T-helper 2 cell treated with Interferon-gamma antibody and Interleukin-4, amounts not matched to agents 5 μg/mL and 100 μg/mL, for 36 hours (primary cell): ENCODE results near the gene PXK.
A peak's percentile ranks its signal among the peaks of the same experiment; 100 is the strongest.
"Not testable (repeated sequence)": the region's sequence is repeated elsewhere in the genome, so short reads cannot be mapped to it uniquely, and the experiment has no call there.

Source experiments
- DNase-seq: peaks from one replicate; pipeline ENCODE4 v3.0.0; 2021; ENCODE audit warnings: low spot score
- H3K27ac Mint-ChIP-seq: one replicate; pipeline ENCODE4 v1.8.0; 2021; ENCODE audit warnings: mild to moderate bottlenecking, mixed read lengths
- H3K27me3 Mint-ChIP-seq: one replicate; pipeline ENCODE4 v1.8.0; 2021; ENCODE audit warnings: low read depth, mixed read lengths
- H3K36me3 Mint-ChIP-seq: one replicate; pipeline ENCODE4 v1.8.0; 2021; ENCODE audit warnings: low read depth, mixed read lengths
- H3K4me1 Mint-ChIP-seq: one replicate; pipeline ENCODE4 v1.8.0; 2021; ENCODE audit warnings: low read depth, mixed read lengths
- H3K4me3 Mint-ChIP-seq: one replicate; pipeline ENCODE4 v1.8.0; 2022; ENCODE audit warnings: mild to moderate bottlenecking, moderate library complexity, mixed read lengths
- H3K9me3 Mint-ChIP-seq: one replicate; pipeline ENCODE4 v1.8.0; 2021; ENCODE audit warnings: mixed read lengths

PXK gene

GRCh38 chr3:58434168-58434504 lies 101.4 kb downstream of the PXK start:
- no peak overlapping the region for H3K27ac Mint-ChIP-seq
- no peaks in the 10 kb centered on the region for H3K9me3 Mint-ChIP-seq
- peaks cover 14% of the 10 kb centered on the region for H3K4me1 Mint-ChIP-seq
- peaks cover 21% of the 10 kb centered on the region for H3K36me3 Mint-ChIP-seq
- H3K27me3 Mint-ChIP-seq = peaks cover 12% of the 10 kb centered on the region
- peak overlapping the region; percentile 88 for H3K4me3 Mint-ChIP-seq
- no peak for DNase-seq

- H3K27me3 Mint-ChIP-seq = peaks cover 12% of the 10 kb centered on the region
- H3K9me3 Mint-ChIP-seq = no peaks in the 10 kb centered on the region
- peak overlapping the region; percentile 88 for H3K4me3 Mint-ChIP-seq
- no peak for DNase-seq
- peaks cover 19% of the 10 kb centered on the region for H3K36me3 Mint-ChIP-seq
- H3K4me1 Mint-ChIP-seq = peaks cover 14% of the 10 kb centered on the region
- no peak overlapping the region for H3K27ac Mint-ChIP-seq
Measured at GRCh38 chr3:58434511-58434910, 101.8 kb downstream of the PXK start.

- Mint-ChIP-seq H3K9me3 (no peaks in the 10 kb centered on the region), H3K36me3 (peaks cover 15% of the 10 kb centered on the region), H3K4me1 (peaks cover 14% of the 10 kb centered on the region), H3K4me3 (no peak overlapping the region), H3K27me3 (peaks cover 12% of the 10 kb centered on the region), H3K27ac (no peak overlapping the region)
- no peak for DNase-seq
Measured at GRCh38 chr3:58434990-58435389, 102.3 kb downstream of the PXK start.

GRCh38 chr3:58437276-58437675 lies 104.6 kb downstream of the PXK start:
- not testable (repeated sequence) for H3K27ac Mint-ChIP-seq, H3K9me3 Mint-ChIP-seq, DNase-seq, H3K36me3 Mint-ChIP-seq, H3K4me3 Mint-ChIP-seq, H3K4me1 Mint-ChIP-seq
- H3K27me3 Mint-ChIP-seq = peaks cover 12% of the 10 kb centered on the region

- H3K27me3 Mint-ChIP-seq = peaks cover 11% of the 10 kb centered on the region
- H3K4me3 Mint-ChIP-seq, DNase-seq, H3K9me3 Mint-ChIP-seq, H3K36me3 Mint-ChIP-seq, H3K4me1 Mint-ChIP-seq, H3K27ac Mint-ChIP-seq: not testable (repeated sequence)
Measured at GRCh38 chr3:58440996-58441355, 108.3 kb downstream of the PXK start.

GRCh38 chr3:58441514-58442450 lies 109.1 kb downstream of the PXK start:
- Mint-ChIP-seq H3K27me3 (peaks cover 6% of the 10 kb centered on the region), H3K36me3 (no peaks in the 10 kb centered on the region), H3K4me1 (no peaks in the 10 kb centered on the region), H3K27ac (no peak overlapping the region), H3K9me3 (no peaks in the 10 kb centered on the region), H3K4me3 (no peak overlapping the region)
- no peak for DNase-seq

- H3K9me3 Mint-ChIP-seq = peaks cover 24% of the 10 kb centered on the region
- no peaks in the 10 kb centered on the region for H3K4me1 Mint-ChIP-seq
Measured at GRCh38 chr3:58452176-58452575, 119.5 kb downstream of the PXK start.

GRCh38 chr3:58459160-58459559 lies 126.5 kb downstream of the PXK start:
- peaks cover 14% of the 10 kb centered on the region for H3K9me3 Mint-ChIP-seq
- peaks cover 5% of the 10 kb centered on the region for H3K36me3 Mint-ChIP-seq
- H3K4me3 Mint-ChIP-seq = no peak overlapping the region
- no peaks in the 10 kb centered on the region for H3K27me3 Mint-ChIP-seq
- peaks cover 9% of the 10 kb centered on the region for H3K4me1 Mint-ChIP-seq
- no peak for DNase-seq
- H3K27ac Mint-ChIP-seq = no peak overlapping the region

More at GRCh38 chr3:58452176-58452575, 119.5 kb downstream of the PXK start:
- Mint-ChIP-seq H3K4me3 (no peak overlapping the region), H3K27ac (no peak overlapping the region), H3K36me3 (peaks cover 5% of the 10 kb centered on the region), H3K27me3 (peaks cover 3% of the 10 kb centered on the region)
- DNase-seq = no peak

GRCh38 chr3:58462829-58463180 lies 130.1 kb downstream of the PXK start:
- no peak overlapping the region for H3K4me3 Mint-ChIP-seq
- H3K9me3 Mint-ChIP-seq = no peaks in the 10 kb centered on the region
- H3K27ac Mint-ChIP-seq = no peak overlapping the region
- DNase-seq = no peak
- H3K36me3 Mint-ChIP-seq = no peaks in the 10 kb centered on the region
- H3K27me3 Mint-ChIP-seq = no peaks in the 10 kb centered on the region
- H3K4me1 Mint-ChIP-seq = peaks cover 9% of the 10 kb centered on the region

- H3K9me3 Mint-ChIP-seq = no peaks in the 10 kb centered on the region
- DNase-seq = peak; percentile 81
- H3K27me3 Mint-ChIP-seq = no peaks in the 10 kb centered on the region
- peak overlapping the region; percentile 50 for H3K4me3 Mint-ChIP-seq
- H3K27ac Mint-ChIP-seq = no peak overlapping the region
- no peaks in the 10 kb centered on the region for H3K36me3 Mint-ChIP-seq
- peaks cover 9% of the 10 kb centered on the region for H3K4me1 Mint-ChIP-seq
Measured at GRCh38 chr3:58463181-58463941, 130.7 kb downstream of the PXK start.

GRCh38 chr3:58463942-58464271 lies 131.2 kb downstream of the PXK start:
- Mint-ChIP-seq H3K27ac (no peak overlapping the region), H3K9me3 (no peaks in the 10 kb centered on the region), H3K4me3 (peak overlapping the region; percentile 50), H3K27me3 (no peaks in the 10 kb centered on the region), H3K4me1 (peaks cover 11% of the 10 kb centered on the region), H3K36me3 (no peaks in the 10 kb centered on the region)
- DNase-seq = no peak

- Mint-ChIP-seq H3K36me3 (no peaks in the 10 kb centered on the region), H3K9me3 (no peaks in the 10 kb centered on the region), H3K27ac (no peak overlapping the region), H3K4me1 (peaks cover 12% of the 10 kb centered on the region), H3K27me3 (no peaks in the 10 kb centered on the region), H3K4me3 (no peak overlapping the region)
- peak; percentile 21 for DNase-seq
Measured at GRCh38 chr3:58464866-58465265, 132.2 kb downstream of the PXK start.

GRCh38 chr3:58466899-58467563 lies 134.3 kb downstream of the PXK start:
- Mint-ChIP-seq H3K9me3 (no peaks in the 10 kb centered on the region), H3K4me3 (no peak overlapping the region), H3K36me3 (no peaks in the 10 kb centered on the region), H3K4me1 (peaks cover 28% of the 10 kb centered on the region), H3K27ac (no peak overlapping the region), H3K27me3 (no peaks in the 10 kb centered on the region)
- no peak for DNase-seq

- Mint-ChIP-seq H3K27ac (no peak overlapping the region), H3K4me1 (peaks cover 32% of the 10 kb centered on the region), H3K36me3 (no peaks in the 10 kb centered on the region), H3K4me3 (no peak overlapping the region), H3K9me3 (no peaks in the 10 kb centered on the region), H3K27me3 (no peaks in the 10 kb centered on the region)
- DNase-seq = no peak
Measured at GRCh38 chr3:58469096-58469495, 136.4 kb downstream of the PXK start.
